H1 (cell line): ENCODE data around the gene TCAF1. TPM values are rescaled to one million over a fixed set of nuclear protein-coding genes. Genes with fewer than 3 reads are reported as not detected.

ENCODE experiments used
- CBX8 ChIP-seq: fragments of 300-800, 300-1000 bp; sonication (generic); IDR thresholded peaks from 2 replicates; pipeline ENCODE4 v1.7.1; 2016; ENCODE audit warnings: low read depth, low read length, borderline replicate concordance
- CHD7 ChIP-seq: fragments of 300-600 bp; sonication (generic); IDR thresholded peaks from 2 replicates; pipeline ENCODE4 v1.7.1; 2012; ENCODE audit warnings: low read length, moderate library complexity, mild to moderate bottlenecking, inconsistent platforms; ENCODE audit not compliant: insufficient replicate concordance
- EP300 ChIP-seq, 2 experiments: IDR thresholded peaks; 1 replicate in 1 of 2; 2 replicates in 1 of 2; pipeline ENCODE4 v1.6.1; 2011 to 2012; ENCODE audit warnings: low read depth in 2 of 2, low read length in 2 of 2, mild to moderate bottlenecking in 2 of 2, borderline replicate concordance in 1 of 2, inconsistent platforms in 1 of 2, moderate library complexity in 1 of 2
- polyA plus RNA-seq, 7 experiments: library from polyadenylated mRNA; depleted of rRNA in 3 of 7; stranded (reverse) in 5 of 7; unstranded in 2 of 7; fragments of >200 nt in 5 of 7; fragments of 200-250 nt in 2 of 7; gene quantifications; 1 replicate in 5 of 7; 2 replicates in 1 of 7; 4 replicates in 1 of 7; pipeline versions ENCODE4 v1.2.1 to v1.2.3, GENCODE V29; 2011 to 2013; ENCODE audit warnings: missing spikeins in 2 of 7, mixed read lengths in 2 of 7
- total RNA-seq: library from RNA; stranded (reverse); fragmentation: NEBNext Ultra II Directional; extraction: Animal tissue kit (Norgen Biotek cat#: 25700); gene quantifications from 2 replicates; pipeline ENCODE4 v1.2.1, GENCODE V29; 2021

TCAF1 gene
- total and polyA plus RNA-seq, 2 of the 8 experiments (the other 6 are each of a cell fraction or from before 2014, with no cell fraction given) = 9.6 to 28.0 TPM

DNA sequence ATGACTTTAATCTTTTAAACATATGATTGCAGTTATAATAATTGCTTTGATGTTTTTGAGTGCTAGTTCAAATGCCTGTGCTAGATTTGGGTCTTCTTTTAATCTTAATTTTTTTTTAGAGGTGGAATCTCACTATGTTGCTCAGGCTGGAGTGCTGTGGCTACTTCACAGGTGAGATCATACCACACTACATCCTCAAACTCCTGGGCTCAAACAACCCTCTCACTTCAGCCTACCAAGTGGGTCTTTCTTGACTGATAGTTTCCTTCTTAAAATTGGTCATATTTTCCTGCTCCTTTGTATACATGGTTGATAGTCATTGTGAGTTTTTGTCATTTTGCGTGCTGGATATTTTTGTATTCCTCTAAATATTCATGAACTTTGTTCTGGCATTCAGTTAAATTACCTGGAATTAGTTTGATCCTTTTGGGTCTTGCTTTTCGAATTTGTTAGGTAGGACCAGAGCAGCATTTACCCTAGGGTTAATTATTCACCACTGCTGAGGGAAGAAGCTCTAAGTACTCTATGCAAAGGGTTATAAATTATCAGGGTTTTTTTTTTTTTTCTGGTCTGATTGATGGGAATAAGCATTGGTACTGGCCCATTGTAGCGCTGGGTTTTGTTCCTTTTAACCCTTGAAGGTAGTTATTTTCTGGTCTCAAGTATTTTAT is 12.1 kb upstream of the TCAF1 start (continued):
- TF ChIP-seq CHD7 (no peak), EP300 (IDR thresholded peaks at IDR 0.05; ENCODE audit: borderline replicate concordance in 1 of 2, low read depth in 2 of 2, low read length in 2 of 2) (no peak), CBX8 (no peak)
